ENCODE data around the gene SLC9C2. TPM values are rescaled to one million over a fixed set of nuclear protein-coding genes. Genes with fewer than 3 reads are reported as not detected.
"Not testable (repeated sequence)": the region's sequence is repeated elsewhere in the genome, so short reads cannot be mapped to it uniquely, and the experiment has no call there.

SLC9C2 gene
- total RNA-seq, 4 donors from 2014 or later, result 0.56 TPM; not detected in 3

DNA sequence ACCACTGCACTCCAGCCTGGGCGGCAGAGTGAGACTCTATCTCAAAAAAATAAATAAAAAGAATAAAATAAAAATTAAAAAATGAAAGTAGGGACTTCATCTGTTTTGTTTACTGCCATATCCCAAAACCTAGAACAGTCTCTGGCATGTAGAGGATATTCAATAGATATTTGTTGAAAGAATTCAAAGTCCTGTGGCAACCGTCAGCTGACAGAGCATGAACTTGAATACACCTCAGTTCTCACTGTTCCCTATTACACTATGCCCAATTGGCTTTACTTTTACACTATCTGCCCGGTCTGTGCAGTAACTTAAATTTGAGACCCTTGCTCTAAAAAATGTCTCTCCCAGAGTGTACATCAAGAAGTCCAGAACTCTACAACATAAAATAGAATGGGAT lies 79.5 kb downstream of the SLC9C2 start:
- TF ChIP-seq, protein P1, sequence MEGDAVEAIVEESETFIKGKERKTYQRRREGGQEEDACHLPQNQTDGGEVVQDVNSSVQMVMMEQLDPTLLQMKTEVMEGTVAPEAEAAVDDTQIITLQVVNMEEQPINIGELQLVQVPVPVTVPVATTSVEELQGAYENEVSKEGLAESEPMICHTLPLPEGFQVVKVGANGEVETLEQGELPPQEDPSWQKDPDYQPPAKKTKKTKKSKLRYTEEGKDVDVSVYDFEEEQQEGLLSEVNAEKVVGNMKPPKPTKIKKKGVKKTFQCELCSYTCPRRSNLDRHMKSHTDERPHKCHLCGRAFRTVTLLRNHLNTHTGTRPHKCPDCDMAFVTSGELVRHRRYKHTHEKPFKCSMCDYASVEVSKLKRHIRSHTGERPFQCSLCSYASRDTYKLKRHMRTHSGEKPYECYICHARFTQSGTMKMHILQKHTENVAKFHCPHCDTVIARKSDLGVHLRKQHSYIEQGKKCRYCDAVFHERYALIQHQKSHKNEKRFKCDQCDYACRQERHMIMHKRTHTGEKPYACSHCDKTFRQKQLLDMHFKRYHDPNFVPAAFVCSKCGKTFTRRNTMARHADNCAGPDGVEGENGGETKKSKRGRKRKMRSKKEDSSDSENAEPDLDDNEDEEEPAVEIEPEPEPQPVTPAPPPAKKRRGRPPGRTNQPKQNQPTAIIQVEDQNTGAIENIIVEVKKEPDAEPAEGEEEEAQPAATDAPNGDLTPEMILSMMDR (IDR thresholded peaks at IDR 0.05), result no peak
- DNase-seq (ENCODE audit: low spot score) (no peak), ATAC-seq (ENCODE audit: low FRiP score) (no peak)

DNA sequence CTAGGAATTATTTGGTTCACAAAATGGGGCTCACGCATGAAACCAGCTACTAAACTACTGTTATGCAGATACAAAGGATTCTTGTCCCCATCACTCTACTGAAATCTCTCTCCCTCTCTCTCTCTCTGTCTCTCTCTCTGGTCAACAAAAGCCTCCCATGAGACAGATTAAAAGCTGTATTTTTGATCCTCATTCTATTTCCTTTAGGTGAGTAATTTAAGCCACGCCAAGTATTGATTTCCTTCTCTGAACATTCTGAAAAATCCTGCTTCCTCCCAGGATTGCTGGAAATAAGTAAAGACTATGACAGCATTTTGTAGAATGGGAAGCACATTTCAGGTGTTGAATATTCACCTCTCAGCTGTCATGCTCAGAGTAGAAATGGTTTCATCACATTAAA lies 82.1 kb downstream of the SLC9C2 start:
- TF ChIP-seq, protein P1 (IDR thresholded peaks at IDR 0.05), result no peak
- ATAC-seq (ENCODE audit: low FRiP score) (no peak), DNase-seq (ENCODE audit: low spot score) (no peak)

DNA sequence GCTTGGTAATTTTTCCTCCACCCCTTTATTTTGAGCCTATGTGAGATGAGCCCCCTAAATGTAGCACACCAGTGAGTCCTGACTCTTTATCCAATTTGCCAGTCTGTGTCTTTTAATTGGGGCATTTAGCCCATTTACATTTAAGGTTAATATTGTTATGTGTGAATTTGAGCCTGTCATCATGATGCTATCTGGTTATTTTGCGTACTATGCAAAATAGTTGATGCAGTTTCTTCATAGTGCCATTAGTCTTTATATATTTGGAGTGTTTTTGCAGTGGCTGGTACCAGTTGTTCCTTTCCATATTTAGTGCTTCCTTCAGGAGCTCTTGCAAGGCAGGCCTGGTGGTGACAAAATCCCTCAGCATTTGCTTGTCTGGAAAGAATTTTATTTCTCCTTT lies 88.4 kb downstream of the SLC9C2 start:
- ATAC-seq (ENCODE audit: low FRiP score); DNase-seq (ENCODE audit: low spot score): not testable (repeated sequence)

DNA sequence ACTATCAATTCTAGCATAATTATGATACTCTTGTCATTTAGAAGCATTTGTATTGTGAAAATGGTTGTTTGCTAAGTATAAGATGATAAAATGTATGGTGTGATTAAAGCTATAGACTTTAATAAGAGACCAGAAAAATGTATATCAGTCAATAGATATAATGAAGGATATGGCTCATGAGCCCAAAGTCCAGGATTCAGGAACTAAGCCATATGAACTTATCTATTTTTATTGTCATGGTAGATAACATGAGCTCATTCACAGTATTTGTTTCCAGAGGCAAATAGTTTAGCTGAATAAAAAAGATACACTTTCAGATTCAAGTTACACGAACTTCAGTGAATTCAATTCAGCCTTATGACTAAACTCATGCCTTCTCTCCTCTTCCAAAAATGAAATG lies 93.1 kb downstream of the SLC9C2 start:
- ATAC-seq (ENCODE audit: low FRiP score) (no peak), DNase-seq (ENCODE audit: low spot score) (no peak)
- TF ChIP-seq, protein P1 (IDR thresholded peaks at IDR 0.05), result no peak

DNA sequence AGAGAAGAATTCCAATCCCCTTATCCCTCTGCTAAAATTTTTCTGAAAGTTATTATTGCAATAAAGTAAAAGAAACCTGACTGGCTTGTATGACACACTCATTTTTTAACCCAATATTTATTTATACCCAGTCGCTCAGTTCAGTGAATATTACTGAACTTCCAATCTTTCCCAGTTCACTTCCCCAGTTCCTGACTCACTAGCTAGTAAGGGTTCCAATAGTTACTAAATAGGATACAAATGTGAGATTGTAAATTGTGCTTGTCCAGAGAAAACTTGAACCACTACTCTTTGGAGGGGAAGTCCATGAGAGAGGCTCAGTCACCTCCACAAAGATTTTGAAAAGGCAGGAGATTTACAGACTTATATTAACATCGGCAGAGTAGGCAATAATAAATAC lies 94.3 kb downstream of the SLC9C2 start:
- TF ChIP-seq, protein P1 (IDR thresholded peaks at IDR 0.05), result no peak
- no peak for DNase-seq (ENCODE audit: low spot score)
- no peak for ATAC-seq (ENCODE audit: low FRiP score)

DNA sequence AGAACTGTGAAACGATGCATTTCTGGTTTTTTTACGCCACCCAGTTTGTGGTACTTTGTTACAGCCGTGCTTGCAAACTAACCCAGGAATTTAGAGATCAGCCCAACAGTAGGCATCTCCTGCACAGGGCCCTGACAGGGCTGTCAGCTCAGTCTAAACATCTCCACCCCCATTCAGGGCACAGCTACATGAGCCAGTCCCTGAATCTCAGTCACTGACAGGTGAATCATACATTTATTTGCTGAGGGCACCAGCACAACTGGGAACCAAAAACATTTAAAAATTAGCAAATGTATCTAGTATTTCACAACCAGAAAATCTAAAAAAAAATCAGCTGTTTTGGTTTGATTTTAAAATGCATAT lies 95.0 kb downstream of the SLC9C2 start:
- ATAC-seq (ENCODE audit: low FRiP score) (no peak), DNase-seq (ENCODE audit: low spot score) (no peak)
- TF ChIP-seq, protein P1 (IDR thresholded peaks at IDR 0.05), result no peak

DNA sequence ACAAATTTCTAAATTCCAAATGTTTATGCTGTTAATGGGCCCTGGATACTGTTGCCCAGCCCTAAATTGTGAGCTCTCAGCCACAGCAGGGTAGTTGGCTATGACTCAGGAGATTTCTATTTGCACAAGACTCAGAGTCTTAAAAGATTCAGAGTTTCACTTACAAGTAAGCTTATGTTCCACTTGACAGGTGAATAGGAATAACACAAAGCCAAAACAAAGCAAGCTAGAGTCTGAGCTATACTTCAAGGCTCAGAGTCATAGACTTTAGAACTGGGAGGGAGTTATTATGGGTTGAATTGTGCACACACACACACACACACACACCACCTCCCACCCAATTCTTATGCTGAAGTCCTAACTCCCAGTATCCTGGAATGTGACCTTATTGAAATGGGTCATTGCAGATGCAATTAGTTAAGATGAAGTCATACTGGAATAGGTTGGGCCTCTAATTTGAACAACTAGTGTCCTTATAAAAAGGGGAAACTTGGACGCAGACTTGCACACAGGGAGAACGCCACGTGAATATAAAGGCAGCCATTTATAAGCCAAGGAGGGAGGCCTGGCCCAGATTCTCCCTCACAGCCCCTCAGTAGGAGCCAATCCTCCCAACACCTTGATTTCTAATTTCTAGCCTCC lies 95.5 kb downstream of the SLC9C2 start:
- DNase-seq (ENCODE audit: low spot score) (no peak), ATAC-seq (ENCODE audit: low FRiP score) (peak; percentile 66)
- TF ChIP-seq, protein P1 (IDR thresholded peaks at IDR 0.05), result no peak
